MCF 10A (cell line): ENCODE results near the gene SNRNP48. TPM values are rescaled to one million over a fixed set of nuclear protein-coding genes. Genes with fewer than 3 reads are reported as not detected.

Experiments used
- BruUV-seq: library from RNA; stranded (reverse); fragments of 400-500 nt; replicated peaks from 2 replicates; lab custom pipeline; 2021; lab: Mats Ljungman, UMichigan
- CTCF ChIA-PET: fragments of 300-600 bp; sonication (Branson Sonifier 250); formaldehyde crosslinking; extraction: SDS; loops from one replicate; lab custom pipeline; 2021; ENCODE audit warnings: antibody characterized with exemption, inconsistent platforms; lab: Yijun Ruan, JAX
- POLR2A ChIA-PET: fragments of 300-600, 350-650 bp; sonication (Branson Sonifier 250); formaldehyde crosslinking; extraction: SDS; loops from one replicate; lab custom pipeline; 2020; ENCODE audit warnings: antibody characterized with exemption, inconsistent platforms; lab: Yijun Ruan, JAX
- DNase-seq: peaks from one replicate; pipeline ENCODE4 v3.0.0-alpha.2; 2018; ENCODE audit not compliant: unreplicated experiment
- H3K27ac Mint-ChIP-seq: one replicate; pipeline ENCODE4 v1.8.0; 2022; ENCODE audit warnings: mild to moderate bottlenecking, low read depth, mixed read lengths; ENCODE audit not compliant: unreplicated experiment
- H3K27me3 Mint-ChIP-seq: one replicate; pipeline ENCODE4 v1.8.0; 2022; ENCODE audit warnings: mixed read lengths; ENCODE audit not compliant: insufficient read depth, unreplicated experiment
- H3K36me3 Mint-ChIP-seq: one replicate; pipeline ENCODE4 v1.8.0; 2022; ENCODE audit warnings: mild to moderate bottlenecking, moderate library complexity, mixed read lengths; ENCODE audit not compliant: insufficient read depth, unreplicated experiment
- H3K4me1 Mint-ChIP-seq: one replicate; pipeline ENCODE4 v1.8.0; 2022; ENCODE audit warnings: mixed read lengths; ENCODE audit not compliant: insufficient read depth, unreplicated experiment
- H3K4me3 Mint-ChIP-seq: one replicate; pipeline ENCODE4 v1.8.0; 2022; ENCODE audit warnings: mild to moderate bottlenecking, moderate library complexity, mixed read lengths; ENCODE audit not compliant: unreplicated experiment
- H3K9me3 Mint-ChIP-seq: one replicate; pipeline ENCODE4 v1.8.0; 2022; ENCODE audit warnings: mixed read lengths; ENCODE audit not compliant: unreplicated experiment
- CTCF ChIP-seq: fragments of 200-600 bp; IDR thresholded peaks from one replicate; pipeline ENCODE4 v1.8.0; 2022; ENCODE audit warnings: antibody characterized with exemption, mild to moderate bottlenecking; ENCODE audit not compliant: unreplicated experiment
- intact Hi-C: fragments of 100-400 bp; cut with micrococcal nuclease; formaldehyde crosslinking; loops from 2 replicates; pipeline ENCODE4 v1.14.1; 2022
- total RNA-seq: library from RNA; stranded (reverse); gene quantifications from 2 replicates; pipeline ENCODE4 v1.2.3, GENCODE V29; 2022

The SNRNP48 gene
- total RNA-seq, 1 experiment from 2014 or later: 10.2 TPM

- DNase-seq: peak; percentile 22
- peak overlapping the region; percentile 90 for H3K4me3 Mint-ChIP-seq
- intact Hi-C loops: loop anchor here (1.0 kb wide), 1 partner anchor 166 kb away; no protein-coding TSS in a partner anchor
- H3K4me1 Mint-ChIP-seq: peaks cover 34% of the 10 kb centered on the region
- BruUV-seq: no TSS peak
- peaks cover 19% of the 10 kb centered on the region for H3K36me3 Mint-ChIP-seq
- H3K27me3 Mint-ChIP-seq: no peaks in the 10 kb centered on the region
- POLR2A ChIA-PET: interaction anchor here (1.0 to 3.5 kb wide), 12 partner anchors 9 to 494 kb away, joined by 3 to 38 read pairs (median 4); partner anchors contain the start of genes CAGE1, RIOK1 and SSR1
- H3K27ac Mint-ChIP-seq: peak overlapping the region; percentile 87
- no peaks in the 10 kb centered on the region for H3K9me3 Mint-ChIP-seq
- no peak for TF ChIP-seq CTCF
- CTCF ChIA-PET: no interaction called here
Measured at GRCh38 chr6:7590918-7591302, 912 bp downstream of the SNRNP48 start.

GRCh38 chr6:7591770-7592169 lies 1.8 kb downstream of the SNRNP48 start:
- POLR2A ChIA-PET: interaction anchor here (0.8 to 3.2 kb wide), 4 partner anchors 8 to 279 kb away, joined by 3 to 14 read pairs (median 4); partner anchors contain the start of gene SSR1
- Mint-ChIP-seq H3K4me3 (peak overlapping the region; percentile 90), H3K27ac (no peak overlapping the region), H3K9me3 (no peaks in the 10 kb centered on the region), H3K27me3 (no peaks in the 10 kb centered on the region), H3K36me3 (peaks cover 28% of the 10 kb centered on the region), H3K4me1 (peaks cover 34% of the 10 kb centered on the region)
- no TSS peak for BruUV-seq
- TF ChIP-seq CTCF: no peak
- CTCF ChIA-PET: interaction anchor here (1.1 kb wide), 1 partner anchor 102 kb away, joined by 4 read pairs; no protein-coding TSS in a partner anchor
- intact Hi-C loops: no loop called here
- no peak for DNase-seq

- intact Hi-C loops: no loop called here
- H3K9me3 Mint-ChIP-seq: no peaks in the 10 kb centered on the region
- BruUV-seq: no TSS peak
- POLR2A ChIA-PET: no interaction called here
- H3K4me3 Mint-ChIP-seq: no peak overlapping the region
- TF ChIP-seq CTCF: no peak
- H3K27ac Mint-ChIP-seq: no peak overlapping the region
- no peak for DNase-seq
- peaks cover 29% of the 10 kb centered on the region for H3K4me1 Mint-ChIP-seq
- CTCF ChIA-PET: no interaction called here
- no peaks in the 10 kb centered on the region for H3K27me3 Mint-ChIP-seq
- peaks cover 43% of the 10 kb centered on the region for H3K36me3 Mint-ChIP-seq
Measured at GRCh38 chr6:7593229-7593628, 3.2 kb downstream of the SNRNP48 start.

GRCh38 chr6:7594579-7595125 lies 4.7 kb downstream of the SNRNP48 start:
- Mint-ChIP-seq H3K27ac (no peak overlapping the region), H3K27me3 (no peaks in the 10 kb centered on the region), H3K9me3 (no peaks in the 10 kb centered on the region), H3K36me3 (peaks cover 52% of the 10 kb centered on the region), H3K4me1 (peaks cover 21% of the 10 kb centered on the region), H3K4me3 (no peak overlapping the region)
- ChIA-PET CTCF (interaction anchor here (0.9 kb wide), 1 partner anchor 170 kb away, joined by 3 read pairs; no protein-coding TSS in a partner anchor), POLR2A (no interaction called here)
- no peak for DNase-seq
- TF ChIP-seq CTCF: no peak
- no TSS peak for BruUV-seq
- intact Hi-C loops: loop anchor here (5.0 kb wide), 1 partner anchor 292 kb away; no protein-coding TSS in a partner anchor
